GM08714 (cell line): ENCODE data around the gene MYO3B.
A peak's percentile ranks its signal among the peaks of the same experiment; 100 is the strongest.
"Not testable (repeated sequence)": the region's sequence is repeated elsewhere in the genome, so short reads cannot be mapped to it uniquely, and the experiment has no call there.

Experiments
- H3K4me3 ChIP-seq: fragments of 200-500 bp; sonication (Bioruptor generic); 2 replicates; pipeline ENCODE4 v1.5.1; 2014; ENCODE audit warnings: mild to moderate bottlenecking, low read length, inconsistent platforms
- ZNF274 ChIP-seq: IDR thresholded peaks from 2 replicates; pipeline ENCODE4 v1.6.1; 2012; ENCODE audit warnings: mild to moderate bottlenecking, low read depth, low read length

Gene MYO3B

GRCh38 chr2:170394641-170395387, 216.9 kb downstream of the MYO3B start:
- no peak for TF ChIP-seq ZNF274
- H3K4me3 ChIP-seq, result no peak overlapping the region

GRCh38 chr2:170396799-170397459, 219.0 kb downstream of the MYO3B start:
- no peak overlapping the region for H3K4me3 ChIP-seq
- no peak for TF ChIP-seq ZNF274

GRCh38 chr2:170401187-170401586, 223.2 kb downstream of the MYO3B start:
- no peak for TF ChIP-seq ZNF274
- no peak overlapping the region for H3K4me3 ChIP-seq

GRCh38 chr2:170404846-170405245, 226.9 kb downstream of the MYO3B start:
- TF ChIP-seq ZNF274, result no peak
- H3K4me3 ChIP-seq, result no peak overlapping the region

GRCh38 chr2:170405326-170405725, 227.4 kb downstream of the MYO3B start:
- no peak for TF ChIP-seq ZNF274
- no peak overlapping the region for H3K4me3 ChIP-seq

- H3K4me3 ChIP-seq, result peak overlapping the region; percentile 4; the same call in 1 of the 2 replicates
- TF ChIP-seq ZNF274, result no peak
Measured at GRCh38 chr2:170408461-170409163, 230.7 kb downstream of the MYO3B start.

- no peak for TF ChIP-seq ZNF274
- no peak overlapping the region; the same call in 1 of the 2 replicates for H3K4me3 ChIP-seq
Measured at GRCh38 chr2:170409164-170409535, 231.2 kb downstream of the MYO3B start.

GRCh38 chr2:170411660-170412059, 233.7 kb downstream of the MYO3B start:
- H3K4me3 ChIP-seq, result no peak overlapping the region
- TF ChIP-seq ZNF274, result no peak

GRCh38 chr2:170420961-170421687, 243.2 kb downstream of the MYO3B start:
- H3K4me3 ChIP-seq, result no peak overlapping the region
- no peak for TF ChIP-seq ZNF274

- no peak for TF ChIP-seq ZNF274
- H3K4me3 ChIP-seq, result no peak overlapping the region
Measured at GRCh38 chr2:170423919-170424318, 246.0 kb downstream of the MYO3B start.

GRCh38 chr2:170425281-170425751, 247.4 kb downstream of the MYO3B start:
- no peak overlapping the region for H3K4me3 ChIP-seq

GRCh38 chr2:170428868-170429267, 250.9 kb downstream of the MYO3B start:
- no peak for TF ChIP-seq ZNF274
- no peak overlapping the region for H3K4me3 ChIP-seq

More at GRCh38 chr2:170425281-170425751, 247.4 kb downstream of the MYO3B start:
- no peak for TF ChIP-seq ZNF274

GRCh38 chr2:170432823-170433222, 254.9 kb downstream of the MYO3B start:
- H3K4me3 ChIP-seq, result no peak overlapping the region
- no peak for TF ChIP-seq ZNF274

GRCh38 chr2:170433448-170433847, 255.5 kb downstream of the MYO3B start:
- H3K4me3 ChIP-seq, result no peak overlapping the region
- TF ChIP-seq ZNF274, result no peak

- H3K4me3 ChIP-seq, result not testable (repeated sequence)
Measured at GRCh38 chr2:170434396-170434795, 256.4 kb downstream of the MYO3B start.
